GM18505 (cell line): Measurements from ENCODE around the gene STK17A.
"Not testable (repeated sequence)": the region's sequence is repeated elsewhere in the genome, so short reads cannot be mapped to it uniquely, and the experiment has no call there.

Source experiments
- ATAC-seq: cut with Tn5 transposase; IDR thresholded peaks from one replicate; pipeline ENCODE4 v1.9.1; 2021; ENCODE audit not compliant: unreplicated experiment
- POLR2A ChIP-seq: IDR thresholded peaks from 4 replicates; pipeline ENCODE4 v1.6.1; 2011; ENCODE audit warnings: borderline replicate concordance; ENCODE audit not compliant: insufficient read depth, insufficient read length; ENCODE audit errors: extremely low read depth

The STK17A gene

GRCh38 chr7:43656997-43657396, 74.1 kb downstream of the STK17A start:
- no peak for TF ChIP-seq POLR2A
- no peak for ATAC-seq

- TF ChIP-seq POLR2A: no peak
- peak; percentile 71 for ATAC-seq
Measured at GRCh38 chr7:43658718-43659548, 76.0 kb downstream of the STK17A start.

- no peak for ATAC-seq
- TF ChIP-seq POLR2A: no peak
Measured at GRCh38 chr7:43659549-43659896, 76.6 kb downstream of the STK17A start.

GRCh38 chr7:43660141-43660540, 77.2 kb downstream of the STK17A start:
- no peak for TF ChIP-seq POLR2A
- ATAC-seq: no peak

- no peak for ATAC-seq
- TF ChIP-seq POLR2A: no peak
Measured at GRCh38 chr7:43664681-43665080, 81.8 kb downstream of the STK17A start.

GRCh38 chr7:43666938-43667337, 84.0 kb downstream of the STK17A start:
- TF ChIP-seq POLR2A: no peak
- ATAC-seq: no peak

GRCh38 chr7:43668035-43668434, 85.1 kb downstream of the STK17A start:
- no peak for TF ChIP-seq POLR2A
- ATAC-seq: no peak

- no peak for ATAC-seq
- TF ChIP-seq POLR2A: no peak
Measured at GRCh38 chr7:43669286-43670081, 86.6 kb downstream of the STK17A start.

GRCh38 chr7:43671521-43671920, 88.6 kb downstream of the STK17A start:
- TF ChIP-seq POLR2A: no peak
- no peak for ATAC-seq

- ATAC-seq: not testable (repeated sequence)
Measured at GRCh38 chr7:43673243-43673976, 90.5 kb downstream of the STK17A start.

- ATAC-seq: no peak
Measured at GRCh38 chr7:43674559-43675436, 91.9 kb downstream of the STK17A start.

More at GRCh38 chr7:43674559-43675436, 91.9 kb downstream of the STK17A start:
- no peak for TF ChIP-seq POLR2A
